GM12878 (cell line): Measurements from ENCODE around the gene IQCF5. TPM values are rescaled to one million over a fixed set of nuclear protein-coding genes. Genes with fewer than 3 reads are reported as not detected.

ENCODE experiments used
- ATAC-seq: fragments of 200-7000 bp; cut with Tn5 transposase; 3 replicates; pipeline ENCODE4 v1.9.1; 2020; ENCODE audit warnings: mild to moderate bottlenecking, moderate library complexity
- BruUV-seq: library from RNA; stranded (reverse); fragments of 400-500 nt; replicated peaks from 2 replicates; lab custom pipeline; 2021; lab: Mats Ljungman, UMichigan
- CTCF ChIA-PET: fragments of 300-600 bp; sonication (Branson Sonifier 250); formaldehyde crosslinking; extraction: SDS; loops from one replicate; lab custom pipeline; 2021; ENCODE audit warnings: inconsistent platforms; lab: Yijun Ruan, JAX
- POLR2A ChIA-PET: fragments of 350-600 bp; formaldehyde crosslinking; extraction: SDS; loops from one replicate; lab custom pipeline; 2021; ENCODE audit warnings: inconsistent platforms; lab: Charles Lee
- RAD21 ChIA-PET: fragments of 300-600 bp; sonication (Branson Sonifier 250); formaldehyde crosslinking; loops from one replicate; lab custom pipeline; 2023; ENCODE audit warnings: antibody characterized with exemption; ENCODE audit not compliant: unreplicated experiment; lab: Charles Lee
- SMC1A ChIA-PET: fragments of 300-600 bp; sonication (Branson Sonifier 250); formaldehyde crosslinking; loops from one replicate; lab custom pipeline; 2023; ENCODE audit not compliant: unreplicated experiment, uncharacterized antibody; lab: Charles Lee
- DNase-seq: peaks from one replicate; pipeline ENCODE4 v3.0.0-alpha.2; 2011; ENCODE audit warnings: low read depth, low spot score
- FAIRE-seq: peaks from 3 replicates; lab custom pipeline; 2011; peaks lifted over from hg19 to GRCh38; lab: Jason Lieb, UNC
- H2AFZ ChIP-seq: 2 replicates; pipeline ENCODE4 v1.6.0; 2011; ENCODE audit warnings: low read depth, low read length, control low read depth; ENCODE audit not compliant: control insufficient read depth
- H3K27ac ChIP-seq: 2 replicates; pipeline ENCODE4 v1.5.1; 2011; ENCODE audit warnings: control low read depth; ENCODE audit not compliant: control insufficient read depth, insufficient read depth
- H3K27me3 ChIP-seq, 2 experiments: replicated peaks in 1 of 2; 2 replicates each; pipeline versions ENCODE4 v1.6.0 to v1.6.1; 2011; ENCODE audit warnings: low read length in 1 of 2; ENCODE audit not compliant: control insufficient read depth in 2 of 2, insufficient read depth in 2 of 2
- H3K36me3 ChIP-seq, 2 experiments: 2 replicates each; pipeline ENCODE4 v1.5.1; 2011; ENCODE audit warnings: low read length in 1 of 2; ENCODE audit not compliant: control insufficient read depth in 2 of 2, insufficient read depth in 2 of 2
- H3K4me1 ChIP-seq: 2 replicates; pipeline ENCODE4 v1.6.1; 2011; ENCODE audit warnings: mild to moderate bottlenecking, low read length, moderate library complexity, mixed read lengths; ENCODE audit not compliant: control insufficient read depth, insufficient read depth
- H3K4me2 ChIP-seq: 2 replicates; pipeline ENCODE4 v1.6.0; 2011; ENCODE audit warnings: control low read depth; ENCODE audit not compliant: control insufficient read depth, insufficient read depth
- H3K4me3 ChIP-seq: fragments of 200-600 bp; sonication (generic); 2 replicates; pipeline ENCODE4 v1.5.1; 2016
- H3K79me2 ChIP-seq: 2 replicates; pipeline ENCODE4 v1.6.0; 2011; ENCODE audit warnings: low read length; ENCODE audit not compliant: control insufficient read depth, insufficient read depth
- H3K9ac ChIP-seq: 2 replicates; pipeline ENCODE4 v1.8.0; 2011; ENCODE audit warnings: low read length, control low read depth, mixed read lengths; ENCODE audit not compliant: control insufficient read depth, insufficient read depth
- H3K9me3 ChIP-seq: replicated peaks from 3 replicates; pipeline ENCODE4 v1.5.1; 2011; ENCODE audit warnings: mild to moderate bottlenecking, low read length; ENCODE audit not compliant: control insufficient read depth, insufficient read depth
- H4K20me1 ChIP-seq: 2 replicates; pipeline ENCODE4 v1.6.0; 2011; ENCODE audit not compliant: control insufficient read depth, insufficient read depth
- ATF7 ChIP-seq: fragments of 450-650 bp; IDR thresholded peaks from 2 replicates; pipeline ENCODE4 v1.6.1; 2016; ENCODE audit warnings: low read depth, mild to moderate bottlenecking
- CBX5 ChIP-seq: sonication (generic); IDR thresholded peaks from 2 replicates; pipeline ENCODE4 v1.6.1; 2016; ENCODE audit warnings: low read depth, moderate library complexity, mild to moderate bottlenecking, inconsistent platforms
- EED ChIP-seq: sonication (generic); IDR thresholded peaks from 2 replicates; pipeline ENCODE4 v1.6.1; 2016; ENCODE audit warnings: antibody characterized with exemption, low read depth
- EGR1 ChIP-seq, 2 experiments: IDR thresholded peaks; 1 replicate in 1 of 2; 2 replicates in 1 of 2; pipeline ENCODE4 v1.6.1; 2011 to 2012; ENCODE audit warnings: low read depth in 2 of 2, low read length in 2 of 2, borderline replicate concordance in 1 of 2, mild to moderate bottlenecking in 1 of 2, moderate library complexity in 1 of 2
- ELK1 ChIP-seq: IDR thresholded peaks from 2 replicates; pipeline ENCODE4 v1.6.1; 2012; ENCODE audit warnings: low read depth, low read length, improper control_type of control experiment
- GATAD2B ChIP-seq: fragments of 450-650 bp; conservative IDR thresholded peaks from 2 replicates; pipeline ENCODE4 v1.6.1; 2017; ENCODE audit warnings: low read depth, mild to moderate bottlenecking, moderate library complexity
- KAT2A ChIP-seq: conservative IDR thresholded peaks from 2 replicates; pipeline ENCODE4 v1.6.1; 2011; ENCODE audit warnings: low read depth, low read length; ENCODE audit not compliant: control insufficient read depth
- NFYA ChIP-seq: IDR thresholded peaks from 2 replicates; pipeline ENCODE4 v1.6.1; 2011; ENCODE audit warnings: low read depth, mild to moderate bottlenecking, low read length, improper control_type of control experiment, borderline replicate concordance
- POLR2A ChIP-seq: IDR thresholded peaks from 2 replicates; pipeline ENCODE4 v1.6.1; 2011; ENCODE audit warnings: low read depth, mild to moderate bottlenecking, low read length
- RELA ChIP-seq: fragments of 450-650 bp; IDR thresholded peaks from 2 replicates; pipeline ENCODE4 v1.8.0; 2014; ENCODE audit warnings: borderline replicate concordance; ENCODE audit not compliant: partially characterized antibody
- WGBS: methylation state at CpG from one replicate; pipeline ENCODE4 v1.1.6; 2016; ENCODE audit warnings: low lambda C conversion rate; ENCODE audit not compliant: insufficient replicate concordance, insufficient coverage; ENCODE audit errors: missing lambda C conversion rate; 5-methylcytosine and 5-hydroxymethylcytosine counted together
- in situ Hi-C: fragments of 300-500 bp; cut with MboI; formaldehyde crosslinking; loops from 9 replicates; pipeline ENCODE4 v1.14.3; 2018; ENCODE audit warnings: mixed read lengths
- intact Hi-C: fragments of 100-400 bp; cut with micrococcal nuclease; formaldehyde crosslinking; loops from one replicate; pipeline ENCODE4 v1.14.2; 2022; ENCODE audit not compliant: unreplicated experiment
- polyA plus RNA-seq, 11 experiments: library from polyadenylated mRNA; depleted of rRNA in 4 of 11; unstranded in 6 of 11; stranded (reverse) in 5 of 11; fragments of >200 nt; fragmentation: Nextera tagmentation in 4 of 11; fragmentation: Illumina TruSeq in 1 of 11; extraction: Ambion mirVana in 4 of 11; extraction: Trizol in 1 of 11; gene quantifications; 1 replicate in 1 of 11; 2 replicates in 10 of 11; pipeline versions ENCODE4 v1.2.1 to v1.2.3, GENCODE V29; 2011 to 2016; ENCODE audit warnings: inconsistent platforms in 2 of 11, missing spikeins in 2 of 11, low read depth in 1 of 11
- total RNA-seq, 4 experiments: library from RNA; depleted of rRNA in 3 of 4; stranded (reverse); fragments of >200 nt in 3 of 4; fragmentation: Illumina TruSeq in 1 of 4; extraction: Trizol in 1 of 4; gene quantifications; 2 replicates each; pipeline versions ENCODE4 v1.2.1 to v1.2.3, GENCODE V29; 2013 to 2021
- TF ChIP-seq, protein P1 (sequence below): fragments of 450-650 bp; formaldehyde crosslinking; IDR thresholded peaks from 2 replicates; pipeline ENCODE4 v1.4.0; 2022; ENCODE audit warnings: mild to moderate bottlenecking, moderate library complexity

IQCF5 gene
- total and polyA plus RNA-seq, 10 of the 15 experiments (the other 5 are each of a cell fraction or from before 2014, with no cell fraction given), result not detected

- TF ChIP-seq POLR2A, result no peak
Observed at GRCh38 chr3:51921081-51921578, 45.7 kb upstream of the IQCF5 start (continued).

GRCh38 chr3:51916418-51916817 is 41.0 kb upstream of the IQCF5 start:
- FAIRE-seq (no peak), ATAC-seq (no peak), DNase-seq (no peak)
- H3K9me3 ChIP-seq, result no peaks in the 10 kb centered on the region
- no peaks in the 10 kb centered on the region for H4K20me1 ChIP-seq
- ChIA-PET SMC1A (no interaction called here), RAD21 (no interaction called here), CTCF (no interaction called here), POLR2A (no interaction called here)
- in situ Hi-C loops, result no loop called here
- no peak overlapping the region for H2AFZ ChIP-seq
- no TSS peak for BruUV-seq
- no peaks in the 10 kb centered on the region for H3K79me2 ChIP-seq
- WGBS, result 50% methylated on average over 5 of the region's 5 CpGs
- no peaks in the 10 kb centered on the region for H3K4me1 ChIP-seq
- no peak overlapping the region for H3K9ac ChIP-seq
- H3K27ac ChIP-seq, result no peak overlapping the region
- H3K27me3 ChIP-seq, result no peaks in the 10 kb centered on the region
- H3K4me2 ChIP-seq, result no peak overlapping the region
- intact Hi-C loops, result no loop called here
- no peak overlapping the region for H3K4me3 ChIP-seq
- no peaks in the 10 kb centered on the region for H3K36me3 ChIP-seq
- TF ChIP-seq GATAD2B (no peak), CBX5 (no peak), NFYA (no peak), RELA (no peak), ATF7 (no peak), ELK1 (no peak), EGR1 (IDR thresholded peaks at IDR 0.05; ENCODE audit: borderline replicate concordance in 1 of 2, low read depth in 2 of 2, low read length in 2 of 2) (no peak), KAT2A (no peak), EED (no peak)
- TF ChIP-seq, protein P1, sequence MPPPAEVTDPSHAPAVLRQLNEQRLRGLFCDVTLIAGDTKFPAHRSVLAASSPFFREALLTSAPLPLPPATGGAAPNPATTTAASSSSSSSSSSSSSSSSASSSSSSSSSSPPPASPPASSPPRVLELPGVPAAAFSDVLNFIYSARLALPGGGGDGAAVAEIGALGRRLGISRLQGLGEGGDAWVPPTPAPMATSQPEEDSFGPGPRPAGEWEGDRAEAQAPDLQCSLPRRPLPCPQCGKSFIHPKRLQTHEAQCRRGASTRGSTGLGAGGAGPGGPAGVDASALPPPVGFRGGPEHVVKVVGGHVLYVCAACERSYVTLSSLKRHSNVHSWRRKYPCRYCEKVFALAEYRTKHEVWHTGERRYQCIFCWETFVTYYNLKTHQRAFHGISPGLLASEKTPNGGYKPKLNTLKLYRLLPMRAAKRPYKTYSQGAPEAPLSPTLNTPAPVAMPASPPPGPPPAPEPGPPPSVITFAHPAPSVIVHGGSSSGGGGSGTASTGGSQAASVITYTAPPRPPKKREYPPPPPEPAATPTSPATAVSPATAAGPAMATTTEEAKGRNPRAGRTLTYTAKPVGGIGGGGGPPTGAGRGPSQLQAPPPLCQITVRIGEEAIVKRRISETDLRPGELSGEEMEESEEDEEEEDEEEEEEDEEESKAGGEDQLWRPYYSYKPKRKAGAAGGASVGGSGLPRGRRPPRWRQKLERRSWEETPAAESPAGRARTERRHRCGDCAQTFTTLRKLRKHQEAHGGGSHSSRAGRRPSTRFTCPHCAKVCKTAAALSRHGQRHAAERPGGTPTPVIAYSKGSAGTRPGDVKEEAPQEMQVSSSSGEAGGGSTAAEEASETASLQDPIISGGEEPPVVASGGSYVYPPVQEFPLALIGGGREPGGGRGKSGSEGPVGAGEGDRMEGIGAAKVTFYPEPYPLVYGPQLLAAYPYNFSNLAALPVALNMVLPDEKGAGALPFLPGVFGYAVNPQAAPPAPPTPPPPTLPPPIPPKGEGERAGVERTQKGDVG, result no peak
